ENCODE data around the gene TBC1D9.
A peak's percentile ranks its signal among the peaks of the same experiment; 100 is the strongest.

DNA sequence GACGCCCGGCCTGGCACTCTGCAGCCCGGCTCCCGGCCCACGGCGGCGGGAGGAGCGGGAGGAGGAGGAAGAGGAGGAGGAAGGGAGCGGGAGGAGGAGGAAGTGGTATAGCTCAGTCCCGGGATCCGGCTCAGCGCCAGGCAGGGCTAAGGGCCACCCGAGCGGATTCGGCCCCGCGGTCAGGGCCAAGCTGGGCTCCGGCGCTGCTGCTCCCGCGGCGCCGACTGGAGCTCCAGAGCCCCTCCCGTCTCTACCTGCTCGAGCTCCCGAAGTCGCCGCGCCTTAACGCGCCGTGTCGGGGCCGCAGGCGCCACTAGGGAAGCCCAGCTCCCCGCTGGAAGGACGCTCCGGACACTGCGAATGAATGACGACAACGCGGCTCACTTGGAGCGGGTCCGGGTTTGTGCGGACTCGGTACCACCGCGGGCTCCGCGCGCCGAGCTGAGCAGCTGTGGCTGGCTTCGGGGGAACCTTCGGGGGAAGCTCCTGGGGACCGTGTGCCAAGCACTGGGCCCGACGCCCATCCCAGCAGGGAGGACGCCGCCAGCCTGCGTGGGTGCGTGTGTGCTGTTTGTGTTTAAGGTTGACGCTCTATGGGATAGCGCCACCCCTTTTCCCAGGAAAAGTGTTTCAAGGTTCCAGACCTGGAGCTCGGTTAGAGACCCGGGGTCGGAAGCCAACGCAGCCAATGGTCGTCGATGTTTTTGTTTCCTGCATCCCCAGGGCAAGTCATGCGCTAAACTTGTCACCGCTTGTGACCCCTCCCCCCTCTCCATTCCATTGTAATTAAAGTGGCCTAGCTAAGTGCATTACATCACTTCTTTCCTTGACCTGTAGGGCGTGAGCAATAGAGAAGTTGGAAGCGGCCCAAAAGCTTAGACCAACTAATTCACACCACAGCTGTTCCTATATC, at the start of gene TBC1D9:
- peak; percentile 65 for TF ChIP-seq POLR2A (IDR thresholded peaks at IDR 0.05)
- TF ChIP-seq EP300 (IDR thresholded peaks at IDR 0.05) = no peak
